Measurements from ENCODE around the gene WDFY4.

Gene WDFY4

GRCh38 chr10:48884179-48885045, 199.7 kb downstream of the WDFY4 start:
- no peak for DNase-seq

GRCh38 chr10:48885376-48885775, 200.7 kb downstream of the WDFY4 start:
- DNase-seq, result no peak

- no peak for DNase-seq
These were observed 203.3 kb downstream of the WDFY4 start for GRCh38 chr10:48887982-48888381.

- no peak for DNase-seq
These were observed 206.5 kb downstream of the WDFY4 start for GRCh38 chr10:48890888-48891850.

- DNase-seq, result no peak
These were observed 210.5 kb downstream of the WDFY4 start for GRCh38 chr10:48894911-48895802.

GRCh38 chr10:48895803-48896195, 211.1 kb downstream of the WDFY4 start:
- no peak for DNase-seq

GRCh38 chr10:48896756-48897440, 212.2 kb downstream of the WDFY4 start:
- no peak for DNase-seq

GRCh38 chr10:48897441-48897790, 212.7 kb downstream of the WDFY4 start:
- DNase-seq, result no peak

- no peak for DNase-seq
These were observed 213.8 kb downstream of the WDFY4 start for GRCh38 chr10:48898426-48898825.

GRCh38 chr10:48899781-48900180, 215.1 kb downstream of the WDFY4 start:
- no peak for DNase-seq

GRCh38 chr10:48900371-48900801, 215.7 kb downstream of the WDFY4 start:
- no peak for DNase-seq

GRCh38 chr10:48901319-48901718, 216.6 kb downstream of the WDFY4 start:
- no peak for DNase-seq

- DNase-seq, result no peak
These were observed 217.4 kb downstream of the WDFY4 start for GRCh38 chr10:48902096-48902495.

- DNase-seq, result no peak
These were observed 218.5 kb downstream of the WDFY4 start for GRCh38 chr10:48903151-48903550.

- DNase-seq, result no peak
These were observed 220.2 kb downstream of the WDFY4 start for GRCh38 chr10:48904861-48905260.

GRCh38 chr10:48905311-48905710, 220.6 kb downstream of the WDFY4 start:
- no peak for DNase-seq

- no peak for DNase-seq
These were observed 222.2 kb downstream of the WDFY4 start for GRCh38 chr10:48906841-48907240.

- DNase-seq, result no peak
These were observed 223.1 kb downstream of the WDFY4 start for GRCh38 chr10:48907730-48908129.

- no peak for DNase-seq
These were observed 225.9 kb downstream of the WDFY4 start for GRCh38 chr10:48910548-48910947.

GRCh38 chr10:48913674-48914073, 229.0 kb downstream of the WDFY4 start:
- no peak for DNase-seq

GRCh38 chr10:48923748-48924147, 239.1 kb downstream of the WDFY4 start:
- DNase-seq, result no peak

GRCh38 chr10:48924988-48925387, 240.3 kb downstream of the WDFY4 start:
- no peak for DNase-seq

Data from CD4-positive, alpha-beta T cell treated with Interleukin-17A for 1 hour (primary cell).